HG02943 (cell line): ENCODE results near the gene VDAC1.

Experiments used
- ATAC-seq: cut with Tn5 transposase; IDR thresholded peaks from one replicate; pipeline ENCODE4 v1.9.1; 2021; ENCODE audit warnings: mild to moderate bottlenecking, low read depth, moderate library complexity; ENCODE audit not compliant: unreplicated experiment

VDAC1 gene

GRCh38 chr5:133930061-133930812, 74.5 kb downstream of the VDAC1 start:
- no peak for ATAC-seq

- ATAC-seq = no peak
Observed at GRCh38 chr5:133928587-133929393, 76.0 kb downstream of the VDAC1 start.

DNA sequence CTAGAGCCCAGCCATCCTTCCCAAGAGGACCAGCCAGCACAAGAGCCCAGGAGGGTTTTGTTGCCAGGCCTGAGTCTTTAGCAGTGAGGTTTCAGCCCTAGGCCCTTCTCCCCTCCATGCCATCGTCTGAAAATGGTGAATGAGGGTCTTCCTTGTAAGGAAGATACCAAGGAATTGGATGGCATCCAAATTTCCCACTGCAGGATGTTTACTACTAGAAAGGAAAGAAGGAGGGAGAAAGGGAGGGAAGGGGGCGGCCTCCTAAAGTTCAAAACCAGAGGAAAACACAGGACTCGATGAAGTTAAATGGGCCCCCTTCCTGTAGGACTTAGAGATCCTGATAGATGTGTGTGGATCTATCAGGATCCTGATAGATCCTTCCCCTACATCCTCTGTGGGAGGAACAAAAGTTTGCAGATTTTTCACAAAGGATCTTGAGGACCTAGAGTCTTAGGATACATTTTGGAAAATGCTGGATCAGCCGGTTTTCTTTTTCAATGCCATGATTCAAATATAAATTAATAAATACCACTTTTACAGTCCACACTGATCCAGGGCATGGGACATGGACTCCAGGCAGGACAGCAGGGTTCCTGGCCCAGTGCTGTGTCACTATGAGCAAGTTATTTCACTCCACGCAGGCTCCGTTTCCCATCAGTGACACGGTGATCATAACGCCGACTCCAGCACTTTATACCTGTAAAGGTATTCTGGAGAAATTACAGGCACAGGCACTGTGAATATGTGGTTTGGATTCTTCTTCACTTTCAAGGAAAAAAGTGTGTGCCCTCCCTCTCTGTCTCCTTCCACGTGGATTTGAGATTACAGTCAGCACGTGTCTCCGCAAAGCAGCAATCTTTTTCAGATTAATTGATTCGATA, 77.2 kb downstream of the VDAC1 start:
- no peak for ATAC-seq

- no peak for ATAC-seq
Observed at GRCh38 chr5:133926489-133927299, 78.1 kb downstream of the VDAC1 start.

DNA sequence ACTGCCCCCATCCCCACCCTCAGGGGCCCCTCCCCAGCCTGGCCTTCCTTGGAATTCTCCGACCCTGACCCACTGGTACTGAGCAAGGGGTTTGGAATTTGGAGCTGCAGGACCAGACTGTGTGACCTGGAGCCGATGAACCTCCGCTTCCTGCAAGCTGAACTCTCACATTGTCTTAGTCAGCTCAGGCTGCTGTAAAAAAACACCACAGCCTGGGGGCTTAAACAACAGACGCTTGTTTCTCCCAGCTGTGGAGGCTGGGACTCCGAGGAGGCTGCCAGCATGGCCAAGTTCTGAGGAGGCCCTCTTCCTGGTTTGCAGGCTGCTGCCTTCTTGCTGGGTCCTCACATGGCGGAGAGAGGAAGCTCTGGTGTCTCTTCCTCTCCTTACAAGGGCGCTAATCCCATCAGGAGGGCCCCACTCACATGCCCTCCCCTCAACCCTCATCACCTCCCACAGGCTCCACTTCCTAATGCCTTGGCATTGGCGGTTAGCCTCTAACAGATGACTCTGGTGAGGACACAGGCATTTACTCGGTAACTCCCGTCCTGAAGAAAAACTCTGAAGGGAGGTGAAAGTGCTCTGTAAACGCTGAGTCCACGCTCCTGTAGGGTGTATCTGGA, 78.8 kb downstream of the VDAC1 start:
- no peak for ATAC-seq

DNA sequence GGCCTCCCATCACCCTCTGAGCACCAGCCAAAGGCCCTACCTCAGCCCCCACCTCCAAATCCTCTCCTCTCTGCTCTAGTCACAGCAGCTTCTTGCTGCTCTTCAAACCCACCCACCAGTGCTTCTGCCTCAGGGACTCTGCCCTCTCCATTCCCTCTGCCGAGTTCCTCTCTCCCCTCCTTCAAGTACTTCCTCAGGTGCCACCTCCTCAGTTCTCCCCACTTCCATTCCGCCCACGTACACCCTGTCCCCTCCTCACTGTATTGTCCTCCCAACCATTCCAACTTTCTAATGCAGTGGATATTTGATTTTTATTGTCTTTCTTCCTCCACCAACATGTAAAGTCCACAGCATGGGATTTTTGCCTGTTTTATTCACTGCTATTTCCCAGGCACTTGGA, 79.5 kb downstream of the VDAC1 start:
- ATAC-seq = no peak

DNA sequence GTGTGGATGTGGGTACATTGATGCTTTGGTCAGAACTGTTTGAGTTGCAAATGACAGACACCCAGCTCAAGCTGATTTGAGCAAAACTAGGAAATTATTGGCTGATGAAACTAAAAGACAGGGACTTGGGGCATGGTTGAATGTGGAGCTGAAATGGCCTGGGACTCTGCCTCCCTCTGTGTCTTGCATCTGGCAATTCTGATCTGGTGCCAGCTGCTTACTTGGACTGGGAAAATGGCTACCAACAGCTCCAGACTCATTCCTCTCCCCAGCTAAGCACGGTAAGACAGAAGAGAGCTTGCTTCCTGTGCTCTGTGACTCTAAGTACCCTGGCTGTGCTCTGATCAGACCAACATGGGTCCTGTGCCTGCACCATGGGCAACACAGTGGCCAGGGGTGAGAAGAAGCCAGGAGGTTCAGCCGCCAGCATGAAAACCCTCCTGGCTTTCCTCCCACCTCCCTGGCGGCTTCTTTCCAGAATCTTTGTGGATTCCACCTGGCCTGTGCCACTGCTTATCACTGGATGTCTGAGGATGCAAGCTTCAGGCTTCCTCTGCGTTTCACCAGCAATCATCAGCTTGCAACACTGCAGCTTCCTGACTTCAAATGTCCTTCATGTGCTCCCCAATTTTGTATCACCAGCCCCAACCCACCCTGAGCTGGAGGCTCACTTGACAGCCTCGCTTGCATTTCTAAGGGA, 80.4 kb downstream of the VDAC1 start:
- no peak for ATAC-seq

DNA sequence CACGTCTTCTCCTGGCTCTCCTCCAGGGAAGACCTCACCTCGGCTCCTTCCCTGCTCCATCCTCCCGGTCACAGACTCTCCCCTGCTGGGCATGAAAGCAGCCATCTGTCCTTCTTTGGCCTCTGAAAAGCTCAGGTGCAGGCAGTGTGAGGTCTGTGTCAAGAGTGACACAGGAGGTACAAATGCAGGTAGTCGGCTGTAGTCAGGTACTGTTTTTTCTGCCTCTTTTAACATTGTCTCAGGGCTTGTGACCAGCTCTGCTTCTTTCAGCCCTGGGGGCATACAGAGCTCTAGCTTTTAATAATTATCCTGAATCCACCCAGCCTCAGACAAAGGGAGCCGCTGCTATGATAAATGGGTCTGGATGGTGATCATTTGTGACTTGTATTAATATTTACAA, 82.8 kb downstream of the VDAC1 start:
- no peak for ATAC-seq
